Neural cell (in vitro differentiated cells): ENCODE data around the gene CYTH3. TPM values are rescaled to one million over a fixed set of nuclear protein-coding genes. Genes with fewer than 3 reads are reported as not detected.

Source experiments
- H2AFZ ChIP-seq: fragments of 200-600, 300-800 bp; sonication (generic), shearing (Covaris generic); 2 replicates; pipeline ENCODE4 v1.6.0; 2014; ENCODE audit warnings: low read depth, mild to moderate bottlenecking, antibody characterized with exemption, low read length, moderate library complexity
- H3F3A ChIP-seq: fragments of 200-600 bp; shearing (Covaris generic); 2 replicates; pipeline ENCODE4 v1.6.1; 2016; ENCODE audit warnings: mild to moderate bottlenecking, moderate library complexity, mixed read lengths, antibody characterized with exemption, low read length; ENCODE audit not compliant: insufficient read depth, poor library complexity, severe bottlenecking
- H3K27ac ChIP-seq: fragments of 200-600, 300-800 bp; sonication (generic), shearing (Covaris generic); 2 replicates; pipeline ENCODE4 v1.5.1; 2014; ENCODE audit warnings: mild to moderate bottlenecking, low read length, moderate library complexity
- H3K27me3 ChIP-seq: fragments of 300-800, 200-600 bp; sonication (generic), shearing (Covaris generic); 2 replicates; pipeline ENCODE4 v1.6.0; 2014; ENCODE audit warnings: mild to moderate bottlenecking, low read depth, low read length, moderate library complexity; ENCODE audit not compliant: insufficient read depth
- H3K36me3 ChIP-seq: fragments of 300-800, 200-600 bp; sonication (generic), shearing (Covaris generic); 2 replicates; pipeline ENCODE4 v1.5.1; 2014; ENCODE audit warnings: mild to moderate bottlenecking, antibody characterized with exemption, low read length, moderate library complexity; ENCODE audit not compliant: insufficient read depth
- H3K4me2 ChIP-seq: fragments of 300-800, 200-600 bp; sonication (generic), shearing (Covaris generic); 2 replicates; pipeline ENCODE4 v1.6.0; 2014; ENCODE audit warnings: mild to moderate bottlenecking, low read length
- H3K4me3 ChIP-seq: fragments of 300-800, 200-600 bp; sonication (generic), shearing (Covaris generic); 2 replicates; pipeline ENCODE4 v1.5.1; 2014; ENCODE audit warnings: mild to moderate bottlenecking, low read length, moderate library complexity
- H3K79me2 ChIP-seq: fragments of 200-600 bp; shearing (Covaris generic); replicated peaks from 2 replicates; pipeline ENCODE4 v1.6.0; 2014; ENCODE audit warnings: mild to moderate bottlenecking, low read length, moderate library complexity; ENCODE audit not compliant: insufficient read depth
- H3K9ac ChIP-seq: fragments of 300-800, 200-600 bp; sonication (generic), shearing (Covaris generic); 2 replicates; pipeline ENCODE4 v1.6.1; 2016; ENCODE audit warnings: mild to moderate bottlenecking, low read length, mixed read lengths
- H3K9me2 ChIP-seq: fragments of 200-600 bp; shearing (Covaris generic); 2 replicates; pipeline ENCODE4 v1.6.1; 2016; ENCODE audit warnings: mild to moderate bottlenecking, low read length, mixed read lengths; ENCODE audit not compliant: insufficient read depth
- H3K9me3 ChIP-seq: fragments of 200-600, 300-800 bp; sonication (generic), shearing (Covaris generic); 2 replicates; pipeline ENCODE4 v1.6.1; 2016; ENCODE audit warnings: mild to moderate bottlenecking, mixed run types, low read length, moderate library complexity, mixed read lengths
- H4K20me1 ChIP-seq: fragments of 200-600 bp; shearing (Covaris generic); 2 replicates; pipeline ENCODE4 v1.6.1; 2016; ENCODE audit warnings: mild to moderate bottlenecking, mixed run types; ENCODE audit not compliant: insufficient read depth
- EP300 ChIP-seq: fragments of 450-650 bp; conservative IDR thresholded peaks from 2 replicates; pipeline ENCODE4 v1.6.1; 2014; ENCODE audit warnings: antibody characterized with exemption, mild to moderate bottlenecking, moderate library complexity; ENCODE audit not compliant: poor library complexity, severe bottlenecking
- EZH2 ChIP-seq: fragments of 200-600, 300-800 bp; shearing (Covaris generic), sonication (generic); IDR thresholded peaks from 2 replicates; pipeline ENCODE4 v1.6.1; 2014; ENCODE audit warnings: antibody characterized with exemption, low read length, borderline replicate concordance, mild to moderate bottlenecking; ENCODE audit not compliant: insufficient read depth, poor library complexity, severe bottlenecking
- MXI1 ChIP-seq: fragments of 450-650 bp; conservative IDR thresholded peaks from 2 replicates; pipeline ENCODE4 v1.6.1; 2014; ENCODE audit warnings: antibody characterized with exemption, mild to moderate bottlenecking; ENCODE audit not compliant: poor library complexity, severe bottlenecking
- POLR2AphosphoS5 ChIP-seq: IDR thresholded peaks from 2 replicates; pipeline ENCODE4 v1.6.1; 2012
- RAD21 ChIP-seq: fragments of 450-650 bp; conservative IDR thresholded peaks from 2 replicates; pipeline ENCODE4 v1.6.1; 2014; ENCODE audit warnings: antibody characterized with exemption, mild to moderate bottlenecking, moderate library complexity
- SMC3 ChIP-seq: fragments of 450-650 bp; conservative IDR thresholded peaks from 2 replicates; pipeline ENCODE4 v1.6.1; 2014; ENCODE audit warnings: antibody characterized with exemption, mild to moderate bottlenecking, moderate library complexity; ENCODE audit not compliant: poor library complexity
- TAF1 ChIP-seq: IDR thresholded peaks from 2 replicates; pipeline ENCODE4 v1.6.1; 2012; ENCODE audit warnings: low read depth
- polyA plus RNA-seq: library from polyadenylated mRNA; depleted of rRNA; stranded (reverse); fragments of >200 nt; gene quantifications from 2 replicates; pipeline ENCODE4 v1.2.3, GENCODE V29; 2014
- TF ChIP-seq, protein P1 (sequence below): IDR thresholded peaks from 2 replicates; pipeline ENCODE4 v1.6.1; 2012; ENCODE audit warnings: borderline replicate concordance
- TF ChIP-seq, protein P2 (sequence below): fragments of 450-650 bp; IDR thresholded peaks from 2 replicates; pipeline ENCODE4 v1.5.1; 2014; ENCODE audit warnings: antibody characterized with exemption, mild to moderate bottlenecking, moderate library complexity; ENCODE audit not compliant: poor library complexity, severe bottlenecking

CYTH3 gene
- polyA plus RNA-seq, 1 donor from 2014 or later, result 33.9 TPM

DNA sequence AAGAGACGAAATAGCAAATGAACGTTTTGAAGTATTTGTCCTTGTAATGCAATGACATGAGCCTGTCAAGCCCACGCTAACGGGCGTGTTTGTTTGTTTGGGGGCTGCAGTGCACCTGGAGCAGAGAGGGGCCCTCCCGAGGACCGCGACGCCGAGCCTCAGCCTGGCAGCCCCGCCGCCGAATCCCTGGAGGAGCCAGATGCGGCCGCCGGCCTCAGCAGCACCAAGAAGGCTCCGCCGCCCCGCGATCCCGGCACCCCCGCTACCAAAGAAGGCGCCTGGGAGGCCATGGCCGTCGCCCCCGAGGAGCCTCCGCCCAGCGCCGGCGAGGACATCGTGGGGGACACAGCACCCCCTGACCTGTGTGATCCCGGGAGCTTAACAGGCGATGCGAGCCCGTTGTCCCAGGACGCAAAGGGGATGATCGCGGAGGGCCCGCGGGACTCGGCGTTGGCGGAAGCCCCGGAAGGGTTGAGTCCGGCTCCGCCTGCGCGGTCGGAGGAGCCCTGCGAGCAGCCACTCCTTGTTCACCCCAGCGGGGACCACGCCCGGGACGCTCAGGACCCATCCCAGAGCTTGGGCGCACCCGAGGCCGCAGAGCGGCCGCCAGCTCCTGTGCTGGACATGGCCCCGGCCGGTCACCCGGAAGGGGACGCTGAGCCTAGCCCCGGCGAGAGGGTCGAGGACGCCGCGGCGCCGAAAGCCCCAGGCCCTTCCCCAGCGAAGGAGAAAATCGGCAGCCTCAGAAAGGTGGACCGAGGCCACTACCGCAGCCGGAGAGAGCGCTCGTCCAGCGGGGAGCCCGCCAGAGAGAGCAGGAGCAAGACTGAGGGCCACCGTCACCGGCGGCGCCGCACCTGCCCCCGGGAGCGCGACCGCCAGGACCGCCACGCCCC lies 118.5 kb downstream of the CYTH3 start:
- Histone ChIP-seq H3K4me2 (no peak overlapping the region), H3K4me3 (no peak overlapping the region), H3F3A (no peaks in the 10 kb centered on the region), H3K27me3 (no peaks in the 10 kb centered on the region), H3K9ac (no peak overlapping the region), H3K36me3 (peaks cover 16% of the 10 kb centered on the region), H3K27ac (no peak overlapping the region), H2AFZ (no peak overlapping the region), H4K20me1 (no peaks in the 10 kb centered on the region), H3K9me3 (no peaks in the 10 kb centered on the region), H3K79me2 (no peaks in the 10 kb centered on the region), H3K9me2 (no peaks in the 10 kb centered on the region)
- TF ChIP-seq, protein P1, sequence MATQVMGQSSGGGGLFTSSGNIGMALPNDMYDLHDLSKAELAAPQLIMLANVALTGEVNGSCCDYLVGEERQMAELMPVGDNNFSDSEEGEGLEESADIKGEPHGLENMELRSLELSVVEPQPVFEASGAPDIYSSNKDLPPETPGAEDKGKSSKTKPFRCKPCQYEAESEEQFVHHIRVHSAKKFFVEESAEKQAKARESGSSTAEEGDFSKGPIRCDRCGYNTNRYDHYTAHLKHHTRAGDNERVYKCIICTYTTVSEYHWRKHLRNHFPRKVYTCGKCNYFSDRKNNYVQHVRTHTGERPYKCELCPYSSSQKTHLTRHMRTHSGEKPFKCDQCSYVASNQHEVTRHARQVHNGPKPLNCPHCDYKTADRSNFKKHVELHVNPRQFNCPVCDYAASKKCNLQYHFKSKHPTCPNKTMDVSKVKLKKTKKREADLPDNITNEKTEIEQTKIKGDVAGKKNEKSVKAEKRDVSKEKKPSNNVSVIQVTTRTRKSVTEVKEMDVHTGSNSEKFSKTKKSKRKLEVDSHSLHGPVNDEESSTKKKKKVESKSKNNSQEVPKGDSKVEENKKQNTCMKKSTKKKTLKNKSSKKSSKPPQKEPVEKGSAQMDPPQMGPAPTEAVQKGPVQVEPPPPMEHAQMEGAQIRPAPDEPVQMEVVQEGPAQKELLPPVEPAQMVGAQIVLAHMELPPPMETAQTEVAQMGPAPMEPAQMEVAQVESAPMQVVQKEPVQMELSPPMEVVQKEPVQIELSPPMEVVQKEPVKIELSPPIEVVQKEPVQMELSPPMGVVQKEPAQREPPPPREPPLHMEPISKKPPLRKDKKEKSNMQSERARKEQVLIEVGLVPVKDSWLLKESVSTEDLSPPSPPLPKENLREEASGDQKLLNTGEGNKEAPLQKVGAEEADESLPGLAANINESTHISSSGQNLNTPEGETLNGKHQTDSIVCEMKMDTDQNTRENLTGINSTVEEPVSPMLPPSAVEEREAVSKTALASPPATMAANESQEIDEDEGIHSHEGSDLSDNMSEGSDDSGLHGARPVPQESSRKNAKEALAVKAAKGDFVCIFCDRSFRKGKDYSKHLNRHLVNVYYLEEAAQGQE, result no peak
- TF ChIP-seq RAD21, result no peak
- TF ChIP-seq EP300, result no peak
- TF ChIP-seq EZH2, result no peak
- TF ChIP-seq SMC3, result no peak
- TF ChIP-seq MXI1, result no peak
- no peak for TF ChIP-seq POLR2AphosphoS5
- TF ChIP-seq TAF1, result no peak
- TF ChIP-seq, protein P2, sequence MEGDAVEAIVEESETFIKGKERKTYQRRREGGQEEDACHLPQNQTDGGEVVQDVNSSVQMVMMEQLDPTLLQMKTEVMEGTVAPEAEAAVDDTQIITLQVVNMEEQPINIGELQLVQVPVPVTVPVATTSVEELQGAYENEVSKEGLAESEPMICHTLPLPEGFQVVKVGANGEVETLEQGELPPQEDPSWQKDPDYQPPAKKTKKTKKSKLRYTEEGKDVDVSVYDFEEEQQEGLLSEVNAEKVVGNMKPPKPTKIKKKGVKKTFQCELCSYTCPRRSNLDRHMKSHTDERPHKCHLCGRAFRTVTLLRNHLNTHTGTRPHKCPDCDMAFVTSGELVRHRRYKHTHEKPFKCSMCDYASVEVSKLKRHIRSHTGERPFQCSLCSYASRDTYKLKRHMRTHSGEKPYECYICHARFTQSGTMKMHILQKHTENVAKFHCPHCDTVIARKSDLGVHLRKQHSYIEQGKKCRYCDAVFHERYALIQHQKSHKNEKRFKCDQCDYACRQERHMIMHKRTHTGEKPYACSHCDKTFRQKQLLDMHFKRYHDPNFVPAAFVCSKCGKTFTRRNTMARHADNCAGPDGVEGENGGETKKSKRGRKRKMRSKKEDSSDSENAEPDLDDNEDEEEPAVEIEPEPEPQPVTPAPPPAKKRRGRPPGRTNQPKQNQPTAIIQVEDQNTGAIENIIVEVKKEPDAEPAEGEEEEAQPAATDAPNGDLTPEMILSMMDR, result no peak

DNA sequence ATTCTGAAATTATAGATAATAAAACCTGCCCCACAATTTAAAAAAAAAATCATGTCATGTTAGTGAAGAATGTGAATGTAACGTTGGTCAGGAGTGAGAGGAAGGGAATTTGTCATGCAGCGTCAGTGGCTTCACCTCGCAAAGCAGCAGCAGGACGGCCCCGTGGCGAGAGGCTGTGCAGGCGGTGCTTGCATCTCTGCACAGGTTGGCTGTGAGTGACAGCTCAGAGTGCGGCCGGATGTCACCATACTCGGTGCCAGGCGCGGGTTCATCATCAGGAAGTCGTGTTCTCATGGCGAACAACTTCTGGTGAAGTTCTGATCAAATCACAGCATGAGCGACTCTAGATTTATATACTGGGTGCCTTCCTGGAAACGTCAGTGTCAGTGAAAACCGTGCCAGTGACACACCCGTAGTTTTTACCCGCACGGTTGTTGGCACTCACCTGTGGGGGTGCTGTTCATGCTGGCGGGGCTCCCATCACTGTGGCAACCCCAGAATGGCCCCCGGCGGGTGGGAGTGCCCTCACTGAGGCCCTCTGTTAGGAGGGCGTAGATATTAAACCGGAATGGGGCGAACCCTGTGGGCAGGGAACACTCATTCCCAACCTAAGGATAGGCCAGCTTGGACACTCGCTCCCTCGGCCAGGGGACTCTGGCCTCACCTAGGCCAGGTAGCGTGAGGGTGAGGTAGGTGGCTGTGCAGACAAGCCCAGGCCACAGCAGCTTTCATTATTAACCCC lies 120.3 kb downstream of the CYTH3 start:
- Histone ChIP-seq H3K27ac (no peak overlapping the region), H2AFZ (no peak overlapping the region), H4K20me1 (no peaks in the 10 kb centered on the region), H3K4me2 (no peak overlapping the region), H3K27me3 (no peaks in the 10 kb centered on the region), H3K36me3 (peaks cover 13% of the 10 kb centered on the region), H3K9me2 (no peaks in the 10 kb centered on the region), H3F3A (no peaks in the 10 kb centered on the region), H3K9ac (no peak overlapping the region), H3K79me2 (no peaks in the 10 kb centered on the region), H3K4me3 (no peak overlapping the region), H3K9me3 (no peaks in the 10 kb centered on the region)
- TF ChIP-seq, protein P1, result no peak
- TF ChIP-seq SMC3, result no peak
- TF ChIP-seq POLR2AphosphoS5, result no peak
- no peak for TF ChIP-seq MXI1
- TF ChIP-seq, protein P2, result no peak
- no peak for TF ChIP-seq RAD21
- TF ChIP-seq EZH2, result no peak
- no peak for TF ChIP-seq TAF1
- no peak for TF ChIP-seq EP300
